HG02759 (cell line): ENCODE data around the gene NOB1.

ENCODE experiments used
- ATAC-seq: cut with Tn5 transposase; IDR thresholded peaks from one replicate; pipeline ENCODE4 v1.9.1; 2021; ENCODE audit warnings: mild to moderate bottlenecking, moderate library complexity; ENCODE audit not compliant: unreplicated experiment

NOB1 gene

DNA sequence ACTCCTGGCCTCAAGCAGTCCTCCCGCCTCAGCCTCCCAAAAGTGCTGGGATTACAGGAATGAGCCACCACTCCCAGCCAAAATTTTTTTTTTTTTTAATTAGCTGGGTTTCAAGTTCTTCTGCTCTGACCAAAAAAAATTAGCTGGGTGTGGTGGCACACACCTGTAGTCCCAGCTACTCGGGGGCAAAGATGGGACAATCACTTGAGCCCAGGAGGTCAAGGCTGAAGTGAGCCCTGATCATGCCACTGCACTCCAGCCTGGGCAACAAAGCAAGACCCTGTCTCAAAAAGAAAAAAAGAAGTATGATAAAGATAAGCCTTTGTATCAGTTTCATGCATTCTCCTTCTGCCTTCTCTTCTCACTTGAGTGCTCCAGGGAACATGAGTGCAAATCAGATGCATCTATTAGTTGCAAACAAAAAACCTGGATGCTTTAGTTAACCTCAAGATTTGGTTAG is 30.3 kb downstream of the NOB1 start:
- ATAC-seq = no peak

DNA sequence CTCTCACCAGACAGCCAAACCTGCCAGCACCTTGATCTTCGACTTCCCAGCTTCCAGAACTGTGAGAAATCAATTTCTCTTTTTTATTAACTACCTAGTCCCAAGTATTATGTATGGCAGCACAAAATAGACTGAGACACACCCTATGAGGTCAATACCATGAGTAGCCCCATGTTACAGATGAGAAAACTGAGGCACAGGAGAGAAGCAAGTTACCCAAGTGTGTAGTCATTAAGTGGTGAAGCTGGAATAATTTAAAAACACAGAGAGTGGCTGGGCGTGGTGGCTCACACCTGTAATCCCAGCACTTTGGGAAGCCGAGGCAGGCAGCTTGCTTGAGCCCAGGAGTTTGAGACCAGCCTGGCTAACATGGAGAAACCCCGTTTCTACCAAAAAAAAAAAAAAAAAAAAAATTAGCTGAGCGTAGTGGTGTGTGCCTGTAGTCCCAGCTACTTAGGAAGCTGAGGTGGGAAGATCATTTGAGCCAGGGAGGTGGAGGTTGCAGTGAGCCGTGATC is 33.2 kb downstream of the NOB1 start:
- no peak for ATAC-seq

DNA sequence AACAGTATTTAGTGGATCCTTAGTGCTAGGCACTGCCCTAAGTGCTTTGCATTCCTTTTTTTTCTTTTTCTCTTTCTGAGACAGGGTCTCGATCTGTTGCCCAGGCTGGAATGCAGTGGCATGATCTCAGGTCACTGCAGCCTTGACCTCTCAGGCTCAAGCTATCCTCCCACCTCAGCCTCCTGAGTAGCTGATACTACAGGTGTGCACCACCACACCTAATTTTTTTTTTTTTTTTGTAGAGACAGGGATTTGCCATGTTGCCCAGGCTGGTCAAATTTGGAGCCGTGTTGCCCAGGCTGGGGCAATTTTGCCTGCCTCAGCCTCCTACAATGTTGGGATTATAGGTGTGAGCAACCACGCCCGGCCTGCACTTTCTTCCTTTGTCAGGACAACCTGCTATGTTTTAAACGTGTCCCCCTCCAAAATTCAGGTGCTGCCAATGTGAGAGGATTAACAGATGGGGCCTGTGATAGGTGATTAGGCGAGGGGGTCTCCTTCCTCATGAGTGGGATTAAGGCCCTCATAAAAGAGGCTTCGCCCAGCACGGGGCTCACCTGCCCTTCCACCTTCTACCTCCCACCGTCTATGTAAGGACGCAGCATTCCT is 33.8 kb downstream of the NOB1 start:
- ATAC-seq = no peak

DNA sequence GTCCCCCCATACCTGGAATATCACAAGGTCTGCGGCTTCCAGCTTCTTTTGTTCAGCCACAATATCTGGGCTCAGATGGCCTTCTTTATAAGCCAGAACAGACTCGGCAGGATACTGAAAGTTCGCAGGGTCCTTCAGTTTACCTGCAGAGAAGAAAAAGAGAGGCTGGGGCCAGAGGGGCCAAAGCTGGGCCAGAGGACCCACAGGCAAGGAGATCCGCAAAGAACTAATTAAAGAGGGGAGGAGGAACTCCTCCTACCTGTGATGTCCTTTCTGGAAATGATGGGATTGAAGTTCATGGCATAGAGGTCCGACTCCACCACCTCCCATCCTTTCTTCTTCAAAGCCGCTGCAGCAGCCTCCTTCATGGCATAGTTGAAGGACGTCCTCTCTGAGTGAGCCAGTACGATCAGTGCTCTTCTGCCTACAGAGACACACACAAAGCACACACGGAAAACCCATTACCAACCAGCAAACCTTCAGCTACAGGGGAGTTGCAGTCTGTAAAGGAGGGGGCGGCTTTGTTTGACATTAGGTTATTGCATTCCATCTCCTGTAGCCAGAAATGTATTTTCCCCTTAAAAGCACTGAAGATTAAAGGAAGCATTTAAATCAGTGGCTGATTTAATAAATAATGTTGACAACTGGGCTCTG is 36.5 kb downstream of the NOB1 start:
- ATAC-seq = no peak

DNA sequence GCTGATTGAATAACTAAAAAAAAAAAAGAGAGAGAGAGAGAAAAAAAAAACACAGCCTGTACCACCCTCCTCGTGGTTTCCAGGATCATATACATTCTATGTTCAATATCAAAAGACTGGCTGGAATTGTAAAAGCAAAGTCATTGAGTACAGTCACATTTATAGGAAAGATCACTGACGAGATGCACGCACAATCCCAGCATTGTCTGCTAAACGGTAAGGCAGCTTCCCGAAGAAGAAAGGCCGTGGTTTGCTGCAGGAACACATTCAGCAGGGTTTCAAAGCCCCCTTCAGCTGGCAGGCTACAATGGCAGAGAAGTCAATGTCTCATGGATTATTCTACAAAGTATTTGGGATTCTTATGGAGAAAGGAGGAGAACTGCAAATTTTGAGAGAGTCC is 37.7 kb downstream of the NOB1 start:
- ATAC-seq = no peak

DNA sequence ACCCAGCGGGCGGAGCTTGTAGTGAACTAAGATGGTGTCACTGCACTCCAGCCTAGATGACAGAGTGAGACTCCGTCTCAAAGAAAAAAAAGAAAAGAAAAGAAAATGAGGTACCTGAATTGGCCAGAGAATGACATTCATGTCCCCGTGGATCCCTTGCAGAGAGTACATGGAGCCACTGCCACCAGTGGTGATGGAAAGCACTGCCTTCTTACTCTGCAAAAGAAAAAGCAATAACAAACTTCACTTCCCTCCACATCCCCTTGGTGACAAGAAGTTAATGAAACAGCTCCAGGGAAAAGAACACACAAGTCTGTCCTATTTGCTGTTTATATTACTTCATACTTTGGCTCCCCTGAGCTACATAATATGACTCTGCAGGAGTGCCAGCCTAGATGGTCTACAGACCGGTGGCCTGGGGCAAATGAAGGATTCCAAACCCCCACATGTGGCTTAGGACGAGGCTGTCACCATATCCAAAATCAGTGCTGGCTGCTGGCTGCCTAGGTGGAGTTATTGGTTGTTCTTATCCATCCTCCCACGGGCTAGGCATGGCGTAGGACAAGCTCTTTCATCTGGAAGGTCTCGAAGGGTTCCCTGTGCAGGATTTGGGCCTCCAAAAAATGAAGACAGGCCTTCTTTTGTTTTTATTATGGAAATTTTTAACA is 41.7 kb downstream of the NOB1 start:
- ATAC-seq = no peak

DNA sequence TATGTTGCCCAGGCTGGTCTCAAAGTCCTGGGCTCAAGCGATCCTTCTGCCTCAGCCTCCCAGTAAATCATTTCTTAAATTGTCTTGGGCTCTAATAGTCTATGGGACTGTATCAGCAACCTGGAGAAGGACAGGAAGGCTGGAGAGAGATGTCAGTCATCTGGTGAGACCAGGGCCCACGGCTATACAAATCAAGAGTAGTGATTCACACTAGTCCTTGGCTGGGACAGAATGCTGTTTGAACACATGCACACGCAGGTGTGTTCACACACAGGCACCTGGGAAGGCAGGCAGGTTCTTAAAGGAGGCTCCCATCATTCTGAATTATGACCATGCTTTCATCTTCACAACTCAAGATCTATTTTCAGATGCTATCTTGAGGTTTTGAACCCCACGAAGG is 42.4 kb downstream of the NOB1 start:
- ATAC-seq = no peak

DNA sequence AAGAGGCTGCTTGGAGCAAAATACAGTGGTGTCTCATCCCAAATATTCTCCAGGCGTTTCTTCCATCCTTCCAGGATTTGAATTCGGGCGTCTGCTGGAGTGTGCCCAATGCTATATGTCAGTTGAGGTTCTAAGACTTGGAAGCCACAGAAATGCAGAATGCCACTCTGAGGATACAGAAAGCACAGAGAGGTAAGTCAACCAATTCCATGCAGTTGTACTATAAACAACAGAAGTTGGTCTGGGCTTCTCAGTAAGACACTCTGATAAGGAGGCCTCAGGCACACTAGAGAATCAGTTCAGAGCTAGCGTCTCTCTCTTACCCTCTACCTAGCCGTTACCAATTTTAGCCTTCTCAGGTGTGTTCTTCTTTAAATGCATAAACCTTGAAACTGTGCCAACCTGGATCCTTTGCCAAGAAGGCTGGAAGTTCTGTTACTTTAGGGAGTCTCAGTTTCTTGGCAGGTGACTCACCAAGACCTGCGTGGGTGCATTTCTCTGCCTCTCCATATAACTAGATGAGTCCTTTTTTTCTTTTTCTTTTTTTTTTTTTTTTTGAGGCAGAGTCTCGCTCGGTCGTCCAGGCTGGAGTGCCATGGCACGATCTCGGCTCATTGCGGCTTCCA is 43.5 kb downstream of the NOB1 start:
- no peak for ATAC-seq

DNA sequence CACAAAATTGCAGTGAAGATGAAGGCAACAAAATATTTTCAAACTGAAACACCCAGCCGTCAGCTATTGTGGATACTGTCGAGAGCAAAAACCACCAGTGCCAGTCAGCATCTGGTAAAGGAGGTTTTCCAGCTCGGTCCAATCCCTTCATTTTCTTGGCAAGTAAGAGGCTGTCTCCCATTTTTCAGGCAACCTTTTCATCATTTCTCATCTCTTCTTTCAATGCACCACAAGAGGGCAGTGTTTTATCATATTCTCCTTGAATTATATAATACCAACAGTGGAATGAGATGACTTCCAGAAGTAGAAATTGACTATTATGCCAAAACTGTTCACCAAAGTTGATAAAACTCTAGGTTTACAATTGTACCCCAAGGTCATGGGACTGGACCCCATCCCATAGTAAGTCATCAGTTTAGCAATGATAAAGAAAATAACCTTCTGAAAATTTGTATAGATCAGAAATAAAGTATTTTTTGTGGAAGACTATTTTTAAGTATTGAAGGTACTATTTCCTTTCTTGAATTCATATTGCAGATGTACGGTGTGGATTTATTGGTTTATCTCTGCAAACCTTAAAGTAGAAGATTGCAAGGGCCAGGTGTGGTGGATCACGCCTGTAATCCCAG is 45.2 kb downstream of the NOB1 start:
- ATAC-seq = no peak

DNA sequence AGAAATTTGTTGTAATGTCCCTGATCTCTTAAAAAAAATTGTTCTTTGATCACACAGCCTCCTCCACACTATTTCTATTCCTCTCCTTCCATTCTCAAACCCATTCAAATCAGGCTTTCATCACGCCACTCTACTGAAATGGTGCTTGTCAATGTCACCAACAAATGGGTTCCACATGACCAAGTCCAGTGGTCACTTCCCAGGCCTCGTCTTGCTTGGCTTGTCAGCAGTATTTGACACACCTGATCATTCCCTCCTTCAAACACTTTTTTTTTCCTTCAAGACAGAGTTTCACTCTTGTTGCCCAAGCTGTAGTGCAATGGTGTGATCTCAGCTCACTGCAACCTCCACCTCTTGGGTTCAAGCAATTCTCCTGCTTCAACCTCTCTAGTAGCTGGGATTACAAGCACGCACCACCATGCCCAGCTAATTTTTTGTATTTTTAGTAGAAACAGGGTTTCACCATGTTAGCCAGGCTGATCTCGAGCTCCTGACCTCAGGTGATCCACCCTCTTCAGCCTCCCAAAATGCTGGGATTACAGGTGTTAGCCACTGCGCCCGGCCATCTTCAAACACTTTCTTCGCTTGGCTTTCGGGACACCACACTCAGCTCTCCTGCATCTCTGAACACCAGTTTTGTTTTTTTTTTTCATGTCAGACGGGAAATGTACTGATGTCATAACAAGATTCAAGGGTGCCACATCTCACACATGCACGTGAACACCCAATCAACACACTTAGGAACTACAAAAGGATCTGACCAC is 46.6 kb downstream of the NOB1 start:
- no peak for ATAC-seq

DNA sequence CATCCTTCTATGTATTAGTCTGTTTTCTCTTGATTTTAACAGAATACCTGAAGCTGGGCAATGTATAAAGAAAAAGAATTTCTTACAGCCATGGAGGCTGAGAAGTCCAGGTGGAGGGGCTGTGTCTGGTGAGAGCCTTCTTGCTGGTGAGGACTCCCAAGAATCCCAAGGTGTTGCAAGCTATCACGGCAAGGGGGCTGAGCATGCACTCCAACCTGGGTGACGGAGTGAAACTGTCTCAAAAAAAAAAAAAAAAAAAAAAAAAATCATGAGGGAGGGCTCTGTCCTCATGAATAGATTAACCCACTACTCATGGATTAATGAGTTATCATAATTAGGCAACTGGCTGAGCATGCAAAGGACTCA is 47.8 kb downstream of the NOB1 start:
- ATAC-seq = no peak

DNA sequence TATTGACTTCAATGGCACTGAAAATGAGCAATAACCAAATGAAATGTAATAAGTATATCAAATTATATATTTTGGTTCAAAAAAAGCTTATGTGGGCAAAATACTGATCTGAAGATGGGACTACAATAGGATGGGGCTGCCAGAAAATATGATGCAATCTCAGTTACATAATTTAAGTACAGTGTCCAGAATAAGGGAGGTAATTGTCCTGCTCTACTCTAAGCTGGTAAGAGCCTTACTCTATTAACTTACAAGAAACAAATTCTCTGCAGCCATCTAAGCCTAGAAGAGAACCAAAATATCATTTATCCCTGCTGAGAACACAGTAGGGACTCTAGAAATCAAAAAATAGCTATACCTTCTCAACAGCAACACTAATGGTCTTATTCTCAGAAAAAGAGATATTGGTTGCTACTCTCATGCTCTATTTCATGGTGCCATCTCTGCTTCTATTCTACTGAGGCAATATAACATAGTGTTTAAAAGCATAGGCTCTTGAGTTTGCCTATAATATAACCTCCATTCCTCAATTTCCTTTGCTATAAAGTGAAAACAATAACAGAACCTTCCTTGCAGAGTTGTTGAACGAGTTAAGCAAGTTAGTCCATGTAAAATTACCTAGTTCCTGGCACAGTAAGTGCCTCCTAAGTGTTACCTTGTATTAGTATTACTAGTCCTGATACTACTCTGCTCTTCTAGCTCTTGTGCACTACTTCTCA is 48.3 kb downstream of the NOB1 start:
- ATAC-seq = no peak

DNA sequence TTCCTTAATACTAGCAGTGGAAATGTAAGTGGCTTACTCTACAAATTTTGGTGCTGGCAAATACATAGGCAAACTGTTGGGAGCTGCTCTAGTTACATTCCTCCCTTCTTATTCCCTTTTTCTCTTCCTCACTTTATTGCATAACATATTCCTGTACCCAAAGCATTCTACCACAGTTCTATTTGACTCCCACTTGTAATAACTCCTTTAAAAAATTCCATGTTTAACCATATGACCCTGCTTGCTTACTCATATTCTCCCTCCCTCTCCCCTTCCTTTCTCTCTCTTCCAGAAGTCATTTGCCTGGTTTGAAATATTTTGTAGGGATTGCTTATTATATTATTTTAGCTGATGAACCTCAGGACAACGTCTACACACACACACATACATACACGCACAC is 51.1 kb downstream of the NOB1 start:
- no peak for ATAC-seq

DNA sequence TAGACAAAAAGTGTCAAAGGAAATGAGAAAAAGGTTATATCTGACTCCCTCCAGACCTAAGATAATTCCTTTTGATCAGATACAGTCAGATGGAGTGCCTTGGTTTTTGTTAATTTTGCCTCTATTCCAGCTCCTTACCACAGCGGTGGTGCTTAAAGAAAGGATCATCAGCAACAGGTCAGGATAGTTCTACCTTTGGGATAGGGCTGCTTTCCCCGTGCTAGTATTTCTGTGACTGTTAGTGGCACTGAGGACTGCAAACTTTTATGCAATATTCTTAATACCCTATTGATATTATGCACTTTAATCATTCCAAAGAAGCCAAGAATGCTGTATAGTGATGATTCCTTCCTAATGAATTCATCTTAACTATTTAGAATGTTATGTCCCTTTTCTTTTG is 52.9 kb downstream of the NOB1 start:
- no peak for ATAC-seq

DNA sequence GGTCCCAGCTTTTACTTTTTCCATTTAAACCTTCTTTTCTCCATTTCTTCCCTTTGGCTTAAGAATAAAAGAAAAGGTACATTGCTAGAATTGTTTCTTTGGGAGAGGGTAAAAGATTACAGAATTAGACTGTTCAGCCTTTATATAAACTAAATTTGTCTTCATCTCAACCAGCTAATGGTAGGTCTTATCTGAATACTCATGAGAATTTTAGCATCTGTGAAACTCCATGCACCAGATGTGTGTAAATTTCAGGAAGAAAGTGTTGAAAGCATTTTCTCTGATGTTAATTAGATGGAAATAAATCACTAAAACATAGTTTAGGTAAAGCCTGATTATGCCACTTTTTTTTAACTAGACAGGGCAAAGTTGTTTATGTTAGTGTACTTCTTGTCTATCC is 53.3 kb downstream of the NOB1 start:
- no peak for ATAC-seq

DNA sequence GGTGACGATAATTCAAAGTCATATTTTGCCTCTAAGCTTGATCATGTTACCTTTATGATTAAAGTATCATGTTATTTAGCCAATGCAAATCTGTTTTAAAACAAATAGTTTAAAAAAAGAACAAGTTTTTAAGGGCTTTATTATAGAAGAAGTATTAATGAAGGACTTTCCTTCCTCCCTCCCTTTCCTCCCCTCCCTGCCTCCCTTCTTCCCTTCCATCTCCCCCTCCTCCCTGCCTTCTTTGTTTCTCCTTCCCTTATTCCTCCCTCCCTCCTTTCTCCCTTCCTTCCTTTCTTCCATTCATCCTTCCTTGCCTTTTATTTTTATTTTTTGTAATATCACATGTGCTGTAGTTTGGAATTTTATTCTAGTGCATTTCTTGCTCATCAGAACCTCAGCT is 54.8 kb downstream of the NOB1 start:
- no peak for ATAC-seq

DNA sequence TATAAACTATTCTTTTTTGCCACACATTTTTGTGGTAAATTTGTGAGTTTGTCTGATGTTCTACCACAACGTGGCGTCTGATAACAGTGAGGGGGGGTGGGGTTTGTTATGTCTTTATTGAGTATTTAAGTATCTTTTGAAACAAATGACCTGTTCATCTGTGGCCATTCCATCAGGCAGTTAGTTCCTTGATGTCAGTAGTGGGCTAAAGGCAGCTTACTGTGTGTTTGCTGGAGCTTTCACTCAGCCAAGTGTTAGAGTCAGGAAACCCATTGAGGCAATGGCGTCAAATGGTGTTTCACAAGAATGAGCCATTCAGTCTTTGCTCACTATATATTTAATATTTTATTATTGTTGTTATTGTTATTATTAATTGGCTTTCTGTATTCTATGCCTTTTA is 56.3 kb downstream of the NOB1 start:
- no peak for ATAC-seq

DNA sequence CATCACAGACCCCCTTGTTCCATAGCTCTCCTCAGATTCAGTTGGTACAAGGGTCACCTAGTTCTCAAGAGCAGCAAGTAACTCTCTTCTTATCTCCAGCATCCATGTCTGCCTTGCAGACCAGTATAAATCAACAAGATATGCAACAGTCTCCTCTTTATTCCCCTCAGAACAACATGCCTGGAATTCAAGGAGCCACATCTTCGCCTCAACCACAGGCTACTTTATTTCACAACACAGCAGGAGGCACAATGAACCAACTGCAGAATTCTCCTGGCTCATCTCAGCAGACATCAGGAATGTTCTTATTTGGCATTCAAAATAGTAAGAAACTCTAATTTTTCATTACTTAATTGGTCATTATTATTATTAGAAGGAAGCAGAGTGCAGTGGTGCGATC is 60.8 kb downstream of the NOB1 start:
- no peak for ATAC-seq

DNA sequence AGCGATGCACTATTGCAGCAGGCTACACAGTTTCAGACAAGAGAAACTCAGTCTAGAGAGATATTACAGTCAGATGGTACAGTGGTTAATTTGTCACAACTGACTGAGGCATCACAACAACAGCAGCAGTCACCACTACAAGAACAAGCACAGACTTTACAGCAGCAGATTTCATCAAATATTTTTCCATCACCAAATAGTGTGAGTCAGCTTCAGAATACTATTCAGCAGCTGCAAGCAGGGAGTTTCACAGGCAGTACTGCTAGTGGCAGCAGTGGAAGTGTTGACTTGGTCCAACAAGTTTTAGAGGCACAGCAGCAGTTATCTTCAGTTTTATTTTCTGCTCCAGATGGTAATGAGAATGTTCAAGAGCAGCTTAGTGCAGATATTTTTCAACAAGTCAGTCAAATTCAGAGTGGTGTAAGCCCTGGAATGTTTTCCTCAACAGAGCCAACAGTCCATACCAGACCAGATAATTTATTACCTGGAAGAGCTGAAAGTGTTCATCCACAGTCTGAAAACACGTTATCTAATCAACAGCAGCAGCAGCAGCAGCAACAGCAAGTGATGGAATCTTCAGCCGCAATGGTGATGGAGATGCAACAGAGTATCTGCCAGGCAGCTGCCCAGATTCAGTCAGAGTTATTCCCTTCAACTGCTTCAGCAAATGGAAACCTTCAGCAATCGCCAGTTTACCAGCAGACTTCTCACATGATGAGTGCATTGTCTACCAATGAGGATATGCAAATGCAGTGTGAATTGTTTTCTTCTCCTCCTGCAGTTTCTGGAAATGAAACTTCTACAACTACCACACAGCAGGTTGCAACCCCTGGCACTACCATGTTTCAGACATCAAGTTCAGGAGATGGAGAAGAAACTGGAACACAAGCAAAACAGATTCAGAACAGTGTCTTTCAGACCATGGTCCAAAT is 62.5 kb downstream of the NOB1 start:
- ATAC-seq = no peak
